ENCODE results near the gene SRPK2. TPM values are rescaled to one million over a fixed set of nuclear protein-coding genes. Genes with fewer than 3 reads are reported as not detected.

SRPK2 gene
- total RNA-seq, 4 donors from 2014 or later = 29.5 to 48.2 (median 30.6) TPM

GRCh38 chr7:105209870-105210269 lies 178.9 kb downstream of the SRPK2 start:
- DNase-seq (ENCODE audit: low spot score) = no peak
- ATAC-seq (ENCODE audit: low FRiP score) = no peak
- TF ChIP-seq CTCF (IDR thresholded peaks at IDR 0.05) = no peak

- no peak for ATAC-seq (ENCODE audit: low FRiP score)
- DNase-seq (ENCODE audit: low spot score) = no peak
- no peak for TF ChIP-seq CTCF (IDR thresholded peaks at IDR 0.05)
Observed at GRCh38 chr7:105209433-105209832, 179.3 kb downstream of the SRPK2 start.

- TF ChIP-seq CTCF (IDR thresholded peaks at IDR 0.05) = no peak
- no peak for DNase-seq (ENCODE audit: low spot score)
- ATAC-seq (ENCODE audit: low FRiP score) = no peak
Observed at GRCh38 chr7:105206985-105207384, 181.7 kb downstream of the SRPK2 start.

- TF ChIP-seq CTCF (IDR thresholded peaks at IDR 0.05) = no peak
- ATAC-seq (ENCODE audit: low FRiP score) (no peak), DNase-seq (ENCODE audit: low spot score) (no peak)
Observed at GRCh38 chr7:105205592-105206237, 183.0 kb downstream of the SRPK2 start.

- no peak for ATAC-seq (ENCODE audit: low FRiP score)
- DNase-seq (ENCODE audit: low spot score) = no peak
- TF ChIP-seq CTCF (IDR thresholded peaks at IDR 0.05) = no peak
Observed at GRCh38 chr7:105204953-105205352, 183.8 kb downstream of the SRPK2 start.

- ATAC-seq (ENCODE audit: low FRiP score) = no peak
- TF ChIP-seq CTCF (IDR thresholded peaks at IDR 0.05) = no peak
- DNase-seq (ENCODE audit: low spot score) = no peak
Observed at GRCh38 chr7:105204520-105204919, 184.2 kb downstream of the SRPK2 start.

GRCh38 chr7:105202616-105203015 lies 186.1 kb downstream of the SRPK2 start:
- no peak for DNase-seq (ENCODE audit: low spot score)
- no peak for TF ChIP-seq CTCF (IDR thresholded peaks at IDR 0.05)
- no peak for ATAC-seq (ENCODE audit: low FRiP score)

Data from omental fat pad (tissue), 4 donors.